Measurements from ENCODE around the gene IGF2BP3.
A peak's percentile ranks its signal among the peaks of the same experiment; 100 is the strongest.

The IGF2BP3 gene

GRCh38 chr7:23472046-23472445 is 1.8 kb upstream of the IGF2BP3 start:
- DNase-seq (ENCODE audit: low spot score), result no peak

DNA sequence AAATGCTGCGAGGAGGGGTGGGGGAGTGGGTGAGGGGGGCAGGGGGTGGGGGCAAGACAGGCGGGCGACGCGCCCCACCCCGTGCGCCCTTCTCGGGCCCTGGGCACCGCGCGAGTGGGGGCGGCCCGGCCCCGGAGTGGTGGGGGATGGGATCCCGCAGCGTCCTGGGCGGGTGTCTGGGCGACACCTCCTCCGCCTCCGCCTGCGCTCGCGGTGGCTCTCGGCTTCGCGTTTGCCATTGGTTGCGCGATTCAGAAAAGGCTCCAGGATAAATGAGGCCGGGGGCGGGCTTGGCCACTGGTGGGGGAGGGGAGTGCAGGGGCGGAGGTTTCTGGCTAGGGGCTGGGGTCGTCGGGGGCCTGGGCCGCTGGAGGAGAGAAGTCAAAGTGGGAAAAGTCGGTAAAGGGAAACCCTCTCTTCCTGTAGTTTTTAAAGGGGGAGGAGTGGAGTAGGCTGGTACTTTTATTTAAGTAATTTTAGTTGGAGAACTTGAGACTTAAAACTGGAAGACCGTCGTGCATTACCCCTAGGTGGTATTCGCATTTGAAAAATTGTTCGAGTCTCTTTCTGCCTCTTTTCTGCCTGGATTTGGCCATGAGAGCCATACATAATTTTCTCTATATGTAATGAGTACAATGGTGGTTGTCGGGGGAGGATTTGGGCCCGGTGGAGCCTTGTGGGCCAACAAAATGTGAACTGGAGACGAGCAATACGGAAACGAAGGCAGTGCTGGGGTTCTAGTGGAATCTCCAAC is 992 bp upstream of the IGF2BP3 start:
- DNase-seq (ENCODE audit: low spot score), result no peak

GRCh38 chr7:23469961-23470250 is 385 bp downstream of the IGF2BP3 start:
- DNase-seq (ENCODE audit: low spot score), result no peak

DNA sequence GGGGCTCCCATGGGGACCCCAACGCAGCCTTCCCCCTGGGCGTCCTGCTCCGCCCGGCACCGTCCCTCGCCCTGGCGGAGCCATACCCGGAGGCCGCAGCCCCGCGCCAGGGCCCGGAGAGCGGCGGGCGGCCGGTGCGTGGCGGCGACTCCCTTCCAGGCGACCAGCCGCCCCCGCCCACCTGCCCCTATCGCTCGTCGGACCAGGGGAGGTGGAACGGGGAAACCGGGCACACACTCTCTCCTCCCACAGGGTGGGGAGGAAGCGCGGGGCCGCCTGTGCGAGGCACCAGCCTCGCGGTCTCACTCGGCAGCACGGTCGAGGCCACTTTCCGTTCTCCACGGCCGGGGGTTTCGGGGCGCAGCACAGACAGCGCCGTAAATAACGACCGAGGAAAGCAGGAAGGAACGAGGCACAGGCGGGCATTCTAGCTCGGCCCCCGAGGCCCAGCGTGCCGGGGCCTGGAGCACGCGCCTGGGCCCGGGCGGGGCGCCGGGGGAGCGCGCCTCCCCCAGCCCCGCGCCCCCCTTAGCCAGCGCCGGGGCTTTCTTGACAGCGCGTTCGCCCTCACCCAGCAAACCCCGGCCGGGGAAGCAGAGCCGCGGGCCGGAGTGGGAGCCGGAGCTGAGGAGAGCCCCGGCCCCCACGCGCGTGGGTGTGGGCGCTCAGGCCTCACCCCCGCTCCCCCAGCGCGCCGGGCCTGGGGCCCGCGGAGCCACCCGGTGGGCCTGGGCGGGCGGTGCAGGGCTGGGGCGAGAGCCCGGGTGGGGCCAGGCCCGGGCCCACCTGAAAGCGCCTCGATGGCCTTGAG is 936 bp downstream of the IGF2BP3 start:
- no peak for DNase-seq (ENCODE audit: low spot score)

DNA sequence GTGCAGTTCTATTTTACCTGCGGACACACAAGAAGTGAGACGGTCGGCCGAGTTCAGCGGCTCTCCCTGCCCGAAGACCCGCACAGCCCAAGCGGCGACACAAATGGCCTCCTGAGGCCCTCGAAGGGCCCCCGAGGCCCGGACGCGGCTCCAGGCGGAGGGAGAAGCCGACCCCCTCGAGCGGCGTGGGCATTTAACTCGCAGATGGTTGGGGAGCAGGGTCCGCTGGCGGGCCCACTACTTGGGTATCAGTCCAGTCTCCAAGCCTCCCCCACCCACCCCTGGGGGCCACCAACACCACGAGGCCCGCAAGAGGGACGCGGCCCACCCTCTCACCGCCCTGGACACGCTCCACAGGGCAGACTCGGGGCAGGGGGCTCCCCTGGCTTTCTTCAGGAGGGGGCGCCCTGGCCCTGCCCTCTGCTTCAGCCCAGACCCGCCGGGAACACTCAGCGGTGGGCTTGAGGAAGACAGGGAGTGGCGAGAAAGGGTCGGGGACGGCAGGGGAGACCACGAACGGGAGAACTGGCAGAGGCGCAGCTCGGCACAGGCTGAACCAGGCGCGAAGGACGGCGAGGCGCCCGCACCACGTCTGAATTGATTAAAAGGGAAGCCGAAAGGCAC is 1.7 kb downstream of the IGF2BP3 start:
- DNase-seq (ENCODE audit: low spot score), result no peak

DNA sequence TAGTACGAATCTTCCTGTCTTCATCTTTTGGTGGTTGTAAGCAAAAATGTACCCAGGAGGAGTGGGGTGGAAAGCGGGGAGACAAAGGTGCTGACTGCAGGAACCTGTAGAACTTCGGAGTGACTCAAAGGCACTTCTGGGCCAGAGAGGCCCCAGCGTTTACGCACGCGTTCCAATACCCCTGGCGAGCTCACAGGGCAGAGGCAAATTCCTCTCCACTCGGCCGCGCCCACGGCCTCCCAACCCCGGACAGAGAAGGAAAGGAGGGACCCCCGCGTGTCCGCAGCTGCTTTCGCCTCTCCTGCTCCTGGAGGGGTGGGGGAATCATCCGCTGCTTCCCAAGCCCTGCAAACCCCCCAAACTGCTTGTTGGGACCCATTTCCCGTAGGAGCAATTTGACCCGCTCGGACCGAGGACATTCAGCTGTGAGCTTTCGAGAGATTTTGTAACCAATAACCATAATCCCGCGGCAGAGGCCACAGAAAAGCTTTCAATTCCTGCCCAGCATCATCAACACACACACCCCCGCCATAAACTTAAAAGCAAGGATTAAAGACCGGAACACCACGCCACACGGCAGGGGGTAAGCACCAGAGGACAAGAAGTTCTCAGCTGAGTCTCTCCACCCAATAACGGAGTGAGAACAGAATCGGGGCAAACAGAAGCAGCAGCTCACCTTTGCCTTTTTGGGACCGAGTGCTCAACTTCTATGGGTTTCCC is 2.3 kb downstream of the IGF2BP3 start:
- DNase-seq (ENCODE audit: low spot score), result no peak

GRCh38 chr7:23467291-23467805 is 2.9 kb downstream of the IGF2BP3 start:
- no peak for DNase-seq (ENCODE audit: low spot score)

GRCh38 chr7:23462846-23463245 is 7.4 kb downstream of the IGF2BP3 start:
- peak; percentile 45 for DNase-seq (ENCODE audit: low spot score)

- no peak for DNase-seq (ENCODE audit: low spot score)
Measured at GRCh38 chr7:23458044-23458443, 12.2 kb downstream of the IGF2BP3 start.

- no peak for DNase-seq (ENCODE audit: low spot score)
Measured at GRCh38 chr7:23456093-23456492, 14.2 kb downstream of the IGF2BP3 start.

DNA sequence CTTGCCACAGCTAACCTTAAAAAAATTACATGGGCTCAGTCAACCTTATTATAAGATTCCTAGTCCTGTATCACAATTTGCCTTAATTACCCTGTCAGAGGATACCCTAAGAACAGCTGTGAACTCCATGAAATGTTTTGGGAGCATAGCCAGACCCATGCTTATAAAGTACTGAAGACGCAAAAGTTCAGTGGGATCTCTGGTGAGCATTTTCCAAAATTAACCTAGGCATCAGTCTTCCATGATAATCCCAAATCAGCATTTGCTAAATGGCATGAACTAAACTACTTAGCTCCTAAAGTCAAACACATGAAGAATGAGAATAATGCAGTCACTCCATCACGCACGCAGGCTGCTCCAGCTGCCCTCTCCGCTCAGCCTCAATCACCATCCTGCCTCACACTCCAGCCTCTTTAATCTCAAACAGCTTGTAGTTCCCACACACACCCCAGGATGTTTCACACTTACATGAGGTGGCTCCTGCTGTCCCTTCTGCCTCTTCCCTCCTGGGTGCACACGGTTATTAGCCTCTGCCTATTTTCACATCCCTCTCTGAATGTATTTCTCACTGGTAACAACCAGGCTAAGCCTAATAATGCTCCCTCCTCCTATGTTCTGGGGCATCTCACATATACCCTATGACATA is 15.3 kb downstream of the IGF2BP3 start:
- no peak for DNase-seq (ENCODE audit: low spot score)

DNA sequence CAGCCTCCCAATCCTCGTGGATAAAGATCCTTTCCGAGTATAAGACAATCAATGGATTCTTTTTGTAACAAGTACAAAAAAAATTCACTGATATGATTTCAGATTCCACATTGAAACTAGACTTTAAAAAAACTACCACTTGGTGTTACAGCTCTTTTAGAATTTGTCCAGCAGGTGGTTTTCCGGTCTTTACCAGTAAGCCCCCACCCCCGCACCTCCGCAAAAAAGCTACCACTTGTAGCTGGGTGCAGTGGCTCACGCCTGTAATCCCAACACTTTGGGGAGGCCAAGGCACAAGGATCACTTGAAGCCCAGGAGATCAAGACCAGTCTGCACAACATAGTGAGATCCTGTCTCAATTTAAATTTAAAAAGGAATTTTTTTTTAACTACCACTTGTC is 19.8 kb downstream of the IGF2BP3 start:
- DNase-seq (ENCODE audit: low spot score), result no peak

DNA sequence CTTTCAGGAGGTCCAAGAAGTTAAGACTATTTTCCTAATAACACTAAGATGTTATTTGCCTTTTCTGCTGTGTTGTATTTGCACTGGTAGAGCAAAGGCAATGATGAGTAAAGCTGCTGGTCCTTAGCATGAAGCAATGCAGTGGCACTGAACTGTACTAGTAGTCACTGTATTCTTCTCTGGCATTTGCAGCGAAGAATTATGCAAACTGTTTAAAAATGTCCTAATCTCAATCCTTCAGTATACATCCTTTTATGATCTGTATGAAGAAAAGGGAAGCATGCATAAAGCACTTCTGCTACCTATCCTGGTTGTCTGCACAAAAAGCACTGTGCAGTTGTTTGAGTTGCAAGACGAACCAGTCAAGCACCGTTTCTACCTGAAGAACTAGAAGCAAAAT is 20.4 kb downstream of the IGF2BP3 start:
- DNase-seq (ENCODE audit: low spot score), result no peak

DNA sequence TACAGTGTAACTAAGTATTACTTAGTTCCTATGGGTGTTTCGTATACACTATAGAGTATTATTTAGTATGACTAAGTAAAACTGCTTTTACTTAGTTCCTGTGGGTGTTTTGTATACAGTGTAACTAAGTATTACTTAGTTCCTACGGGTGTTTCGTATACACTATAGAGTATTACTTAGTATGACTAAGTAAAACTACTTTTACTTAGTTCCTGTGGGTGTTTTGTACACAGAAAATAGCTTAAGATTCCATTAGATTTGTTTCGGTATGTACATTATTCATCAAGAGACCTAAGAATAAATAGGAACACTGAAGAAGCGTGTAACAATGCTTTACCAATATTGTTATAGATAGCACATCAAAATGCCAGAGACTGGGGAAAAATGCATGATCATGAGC is 25.0 kb downstream of the IGF2BP3 start:
- no peak for DNase-seq (ENCODE audit: low spot score)

- no peak for DNase-seq (ENCODE audit: low spot score)
Measured at GRCh38 chr7:23443974-23444373, 26.3 kb downstream of the IGF2BP3 start.

DNA sequence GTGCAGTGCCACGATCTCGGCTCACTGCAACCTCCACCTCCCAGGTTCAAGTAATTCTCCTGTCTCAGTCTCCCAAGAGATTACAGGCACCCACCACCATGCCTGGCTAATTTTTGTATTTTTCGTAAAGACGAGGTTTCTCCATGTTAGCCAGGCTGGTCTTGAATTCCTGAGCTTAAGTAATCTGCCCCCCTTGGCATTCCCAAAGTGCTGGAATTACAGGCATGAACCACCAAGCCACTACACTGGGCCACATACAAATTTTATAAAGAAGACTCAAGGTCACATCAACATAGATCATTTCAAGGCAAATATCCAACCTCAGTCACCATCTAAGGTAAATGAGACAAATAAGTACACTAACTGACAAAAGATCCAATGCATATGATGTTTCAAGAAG is 32.1 kb downstream of the IGF2BP3 start:
- DNase-seq (ENCODE audit: low spot score), result no peak

DNA sequence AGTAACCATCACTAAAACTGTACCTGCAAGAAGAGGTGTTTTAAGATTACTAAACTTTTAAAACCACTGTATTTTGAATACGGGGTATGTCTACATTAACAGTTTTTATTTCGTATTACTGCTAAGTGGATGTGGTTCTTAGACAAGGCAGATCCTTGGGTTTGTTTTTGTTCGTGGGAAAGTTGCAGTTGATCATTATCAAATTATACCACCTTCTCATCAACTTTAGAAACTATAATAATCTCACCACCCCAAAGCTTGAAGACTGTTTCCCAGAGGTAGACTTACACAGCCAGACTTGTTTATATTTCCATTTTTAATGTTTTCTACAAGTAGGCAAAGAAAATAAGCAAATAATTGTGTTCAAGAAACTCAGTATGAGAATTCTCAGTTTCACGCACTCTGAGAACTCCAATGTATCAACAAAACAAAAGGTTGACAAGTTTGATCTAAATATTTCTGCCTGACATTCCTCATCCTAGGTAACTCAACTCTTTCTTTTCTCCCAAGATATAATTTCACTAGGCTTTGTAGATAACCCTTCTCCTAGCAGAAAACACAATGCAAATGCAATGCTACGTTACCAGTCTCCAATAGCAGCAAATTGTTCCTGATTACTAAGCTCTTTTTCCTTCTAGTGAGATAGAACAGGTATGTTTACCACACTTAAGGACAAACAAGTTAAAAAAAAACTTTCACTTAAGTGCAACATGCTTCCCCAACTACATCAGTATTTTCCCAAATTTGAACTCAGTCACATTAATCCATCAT is 36.0 kb downstream of the IGF2BP3 start:
- DNase-seq (ENCODE audit: low spot score), result no peak

DNA sequence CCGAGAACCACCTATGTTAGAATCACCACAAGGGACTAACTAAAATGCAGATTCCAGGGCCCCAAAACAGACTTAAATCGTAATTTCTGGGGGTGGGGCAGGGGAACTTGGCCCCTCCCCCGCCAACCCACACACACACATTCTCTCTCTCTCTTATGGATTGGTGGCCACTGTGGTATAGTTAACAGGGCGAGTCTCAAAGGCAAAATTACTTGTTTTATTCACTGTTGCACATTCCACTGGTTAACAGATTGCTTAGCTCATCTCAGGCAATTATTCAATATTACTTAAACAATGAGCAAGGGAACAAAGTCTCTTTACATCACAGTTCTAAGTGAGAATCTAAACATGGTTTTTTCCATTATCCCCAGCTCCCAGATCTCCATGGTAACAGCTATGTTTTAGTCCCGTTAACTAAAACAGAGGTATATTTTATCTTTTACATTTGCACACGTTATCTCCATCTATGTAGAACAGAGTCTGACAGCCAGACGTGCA is 38.5 kb downstream of the IGF2BP3 start:
- no peak for DNase-seq (ENCODE audit: low spot score)

DNA sequence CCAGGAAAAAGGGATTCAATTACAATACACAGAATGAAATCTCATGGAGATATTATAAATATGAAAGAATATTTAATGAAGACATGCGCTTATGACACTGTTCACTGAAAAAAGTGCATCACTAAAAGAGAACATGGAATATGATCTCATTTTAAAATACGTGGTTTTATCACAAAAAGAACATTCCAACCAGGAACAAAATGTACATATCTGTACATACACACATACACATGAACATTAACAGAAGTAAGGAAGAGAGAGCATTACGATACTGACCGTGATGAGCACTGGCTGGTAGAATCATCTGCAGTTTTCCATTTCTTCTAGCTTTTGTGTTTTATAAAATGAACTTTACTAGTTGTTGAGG is 39.4 kb downstream of the IGF2BP3 start:
- DNase-seq (ENCODE audit: low spot score), result no peak

DNA sequence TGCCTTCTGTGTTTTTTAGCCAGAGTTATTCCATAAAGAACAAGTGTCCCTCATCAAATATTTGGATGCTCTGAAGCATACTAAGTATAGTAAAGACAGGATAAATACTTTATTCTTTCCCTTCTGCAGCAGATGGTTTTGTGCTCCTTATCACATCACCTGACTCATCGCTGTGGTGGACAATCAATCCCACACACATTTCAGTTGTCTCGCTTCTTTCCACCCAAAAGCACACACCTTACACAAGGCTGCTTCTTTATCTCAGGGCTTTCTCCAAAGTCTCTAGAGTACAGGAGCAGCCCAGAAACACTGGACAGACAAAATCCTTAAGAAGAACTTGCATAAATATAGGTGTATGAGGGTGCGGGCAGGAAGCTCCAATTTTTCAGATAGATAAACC is 43.4 kb downstream of the IGF2BP3 start:
- DNase-seq (ENCODE audit: low spot score), result no peak

GRCh38 chr7:23422909-23423308 is 47.4 kb downstream of the IGF2BP3 start:
- no peak for DNase-seq (ENCODE audit: low spot score)

Measured in Ammon's horn (tissue), 1 donor.